Stimulated activated CD8-positive, alpha-beta memory T cell treated with anti-CD3 and anti-CD28 coated beads, Interleukin-12 subunit alpha, Interleukin-12 subunit beta, amount 100 ng/mL, for 4 hours (primary cell): ENCODE data around the gene THAP7.
A peak's percentile ranks its signal among the peaks of the same experiment; 100 is the strongest.

Source experiments
- DNase-seq: peaks from one replicate; pipeline ENCODE4 v3.0.0-alpha.2; 2020; ENCODE audit warnings: low read depth

THAP7 gene

DNA sequence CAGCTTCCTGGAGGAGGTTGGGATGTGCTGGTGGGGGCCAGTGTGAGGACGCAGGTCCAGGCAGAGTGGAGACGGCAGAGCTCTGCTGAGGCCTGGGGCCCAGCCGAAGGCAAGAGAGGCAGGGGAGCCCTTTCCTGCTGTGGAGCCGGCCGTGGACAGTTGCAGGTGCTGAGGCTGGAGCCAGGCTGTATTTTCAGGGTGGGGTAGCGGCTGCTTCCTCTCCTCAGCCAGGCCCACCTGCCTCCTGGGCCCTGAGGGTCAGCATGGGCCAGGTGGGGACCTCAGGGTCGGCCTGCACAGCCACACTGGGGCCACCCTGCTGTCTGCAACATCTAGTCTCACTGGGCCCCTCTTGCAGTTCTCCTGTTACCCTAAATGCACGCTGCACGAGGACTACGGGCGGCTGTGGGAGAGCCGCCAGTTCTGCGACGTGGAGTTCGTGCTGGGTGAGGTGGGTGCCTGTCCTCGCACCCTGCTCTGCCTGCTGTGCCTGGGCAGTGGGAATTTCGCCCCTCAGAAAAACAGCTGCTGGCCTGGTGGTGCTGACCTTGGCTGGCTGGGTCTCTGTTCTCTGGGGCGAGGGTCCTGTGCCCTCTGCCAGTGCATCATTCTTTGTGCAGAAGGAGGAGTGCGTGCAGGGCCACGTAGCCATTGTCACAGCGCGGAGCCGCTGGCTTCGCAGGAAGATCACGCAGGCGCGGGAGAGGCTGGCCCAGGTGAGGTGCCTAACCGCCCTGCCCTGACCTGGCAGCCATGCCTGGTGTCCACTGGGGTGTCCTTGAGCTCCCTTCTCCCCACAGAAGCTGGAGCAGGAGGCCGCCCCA is 8.4 kb downstream of the THAP7 start:
- no peak for DNase-seq

DNA sequence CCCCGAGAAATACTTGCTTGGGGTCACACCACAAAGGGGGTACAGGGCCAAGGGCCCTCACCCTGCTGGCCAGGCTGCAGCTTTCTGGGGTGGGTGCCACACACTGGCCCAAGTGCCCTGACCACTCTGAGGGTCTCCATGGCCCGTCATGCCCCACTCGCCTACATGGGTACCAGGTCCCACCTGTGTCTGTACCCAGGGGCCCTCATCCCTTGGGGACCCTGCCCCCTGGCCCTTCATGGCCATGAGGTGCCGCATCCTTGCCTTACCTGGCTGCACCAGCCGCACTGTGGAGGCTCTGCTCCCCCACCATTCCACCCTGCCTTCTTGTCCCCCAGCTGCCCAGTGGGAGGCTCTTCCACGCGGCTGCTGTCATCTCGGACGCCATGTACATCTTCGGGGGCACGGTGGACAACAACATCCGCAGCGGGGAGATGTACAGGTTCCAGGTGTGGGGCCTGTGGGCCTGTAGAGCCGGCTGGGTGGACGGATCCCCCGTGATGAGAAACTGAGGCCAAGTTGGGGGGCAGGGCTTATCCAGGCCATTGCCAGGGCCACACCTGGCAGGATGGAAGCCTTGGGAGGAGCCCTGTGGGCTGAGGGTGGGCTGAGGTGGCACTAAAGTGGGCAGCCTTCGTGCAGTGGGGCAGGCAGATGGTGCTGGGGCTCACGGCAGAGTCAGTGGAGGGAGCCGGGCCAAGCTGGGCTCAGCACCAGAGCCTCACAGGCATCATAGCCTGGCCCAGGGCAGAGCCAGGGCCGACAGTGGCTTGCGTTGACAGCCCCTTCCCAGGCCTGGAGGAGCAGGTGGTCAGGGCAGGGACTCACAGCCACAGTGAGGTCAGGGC is 9.2 kb downstream of the THAP7 start:
- DNase-seq: no peak

DNA sequence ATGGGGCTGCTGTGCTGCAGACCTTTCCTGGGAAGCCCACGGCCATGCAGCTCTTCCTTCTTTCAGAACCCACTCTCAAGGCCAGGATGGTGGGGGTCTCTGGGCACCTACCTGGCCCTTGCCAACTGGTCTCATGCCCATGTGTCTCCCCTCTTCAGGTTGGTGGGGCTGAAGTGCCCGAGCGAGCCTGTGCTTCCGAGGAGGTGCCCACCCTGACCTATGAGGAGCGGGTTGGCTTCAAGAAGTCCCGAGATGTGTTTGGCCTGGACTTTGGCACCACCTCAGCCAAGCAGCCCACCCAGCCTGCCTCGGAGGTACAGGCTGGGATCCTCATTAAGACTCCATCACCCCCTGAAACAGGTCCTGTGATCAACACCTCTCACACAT is 9.9 kb downstream of the THAP7 start:
- no peak for DNase-seq

DNA sequence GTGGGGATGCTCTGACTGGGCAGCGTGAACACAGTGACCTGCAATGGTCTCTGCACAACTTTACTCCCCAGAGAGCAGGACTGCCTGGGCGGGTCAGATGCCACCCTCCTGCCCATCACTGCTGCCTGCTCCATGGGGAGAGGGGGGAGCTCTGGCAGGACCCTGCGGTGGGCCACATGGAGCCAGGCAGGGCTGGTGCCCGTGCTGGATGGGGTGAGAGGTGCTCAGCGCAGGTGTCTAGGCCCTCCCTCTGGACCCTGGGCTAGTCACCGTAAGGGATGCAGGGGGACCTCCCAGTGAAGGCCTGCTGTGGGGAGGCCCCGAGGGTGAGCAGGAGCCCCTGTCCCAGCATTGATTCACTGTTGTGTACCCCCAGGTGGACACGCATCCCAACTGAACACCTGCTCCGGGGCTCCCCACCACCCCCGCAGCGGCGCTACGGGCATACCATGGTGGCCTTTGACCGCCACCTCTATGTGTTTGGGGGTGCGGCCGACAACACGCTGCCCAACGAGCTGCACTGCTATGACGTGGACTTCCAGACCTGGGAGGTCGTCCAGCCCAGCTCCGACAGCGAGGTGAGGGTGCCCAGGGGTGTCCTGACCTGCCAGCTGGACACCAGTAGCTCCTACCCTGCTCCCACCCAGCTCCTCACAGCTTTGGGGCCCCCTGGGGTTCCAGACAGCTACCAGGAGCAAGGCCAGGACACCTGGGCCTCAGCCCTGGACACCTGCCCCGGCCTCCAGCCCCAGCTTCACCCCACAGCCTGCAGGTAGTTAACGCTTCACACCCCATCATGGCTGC is 10.5 kb downstream of the THAP7 start:
- no peak for DNase-seq

DNA sequence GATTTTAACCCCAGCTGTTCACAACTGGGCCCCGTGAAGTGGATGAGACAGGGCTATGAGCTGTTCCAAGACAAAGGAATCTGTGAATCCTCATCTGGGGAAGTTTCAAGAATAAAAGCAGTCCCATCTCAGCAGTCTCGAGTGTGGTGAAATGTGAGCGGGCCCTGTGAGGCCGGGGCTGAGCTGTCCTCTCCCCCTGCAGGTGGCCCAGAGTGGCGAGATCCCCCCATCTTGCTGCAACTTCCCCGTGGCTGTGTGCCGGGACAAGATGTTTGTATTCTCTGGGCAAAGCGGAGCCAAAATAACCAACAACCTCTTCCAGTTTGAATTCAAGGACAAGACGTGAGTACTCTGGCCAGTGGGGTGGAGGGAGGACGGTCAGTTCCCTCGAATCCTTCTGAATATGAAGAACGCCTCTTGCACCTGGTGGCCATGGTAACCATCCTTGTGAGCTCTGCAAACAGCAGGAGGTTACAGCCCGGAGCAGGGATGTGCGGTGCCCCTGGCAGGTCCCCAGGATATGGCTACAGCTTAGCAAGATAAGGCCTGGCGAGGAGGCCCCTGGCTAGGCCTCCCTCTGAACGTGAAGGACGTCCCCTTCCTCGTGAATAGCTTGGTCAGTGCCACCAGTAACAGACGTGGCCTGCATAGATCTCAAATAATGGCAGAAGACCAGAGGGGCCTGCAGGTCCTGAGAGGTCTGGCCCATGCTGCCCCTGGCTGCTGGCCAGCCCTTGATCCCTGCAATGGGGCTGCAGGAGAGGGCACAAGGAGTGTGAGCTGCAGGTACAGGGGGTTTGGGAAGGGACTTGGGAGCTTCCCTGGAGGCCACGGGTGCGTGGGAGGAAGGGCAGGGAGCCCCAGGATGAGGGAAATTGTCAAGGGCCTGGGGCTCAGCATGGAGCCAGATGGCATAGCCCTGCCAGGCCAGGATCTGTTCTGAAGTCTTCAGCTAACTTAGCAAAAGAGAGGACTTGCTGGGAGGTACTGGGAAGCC is 11.4 kb downstream of the THAP7 start:
- no peak for DNase-seq

GRCh38 chr22:20989323-20990138 is 12.4 kb downstream of the THAP7 start:
- DNase-seq: no peak

GRCh38 chr22:20988573-20989322 is 13.2 kb downstream of the THAP7 start:
- DNase-seq: no peak

- no peak for DNase-seq
These were observed 14.5 kb downstream of the THAP7 start for GRCh38 chr22:20987375-20987774.

DNA sequence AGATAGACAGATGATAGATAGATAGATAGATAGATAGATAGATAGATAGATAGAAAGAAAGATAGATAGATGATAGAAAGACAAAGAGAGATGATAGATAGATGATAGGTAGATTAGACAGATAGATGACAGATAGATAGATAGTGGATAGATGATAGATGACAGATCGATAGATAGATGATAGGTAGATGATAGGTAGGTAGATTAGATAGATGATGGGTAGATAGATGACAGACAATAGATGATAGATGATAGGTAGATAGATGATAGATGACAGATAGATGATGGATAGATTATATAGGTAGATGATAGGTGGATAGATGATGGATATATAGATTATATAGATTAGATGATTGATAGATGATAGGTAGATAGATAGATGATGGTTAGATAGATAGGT is 15.6 kb downstream of the THAP7 start:
- DNase-seq: no peak

DNA sequence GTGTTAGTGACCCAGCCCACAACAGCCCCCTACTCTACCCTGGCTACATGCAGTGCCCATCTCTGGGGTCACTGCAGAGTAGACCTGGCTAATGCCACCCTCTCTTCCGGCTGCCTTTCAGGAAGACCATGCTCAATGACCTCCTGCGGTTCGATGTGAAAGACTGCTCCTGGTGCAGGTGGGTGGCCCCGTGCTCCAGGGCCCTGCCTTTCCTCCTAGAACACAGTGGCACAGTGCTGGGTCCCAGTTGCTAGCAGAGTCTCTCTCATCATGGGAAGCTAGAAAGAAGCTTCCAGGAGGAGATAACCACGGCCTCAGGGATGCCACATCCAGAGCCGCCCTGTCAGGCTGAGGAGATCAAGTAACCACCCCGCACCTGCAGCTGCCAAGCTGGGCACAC is 16.2 kb downstream of the THAP7 start:
- no peak for DNase-seq

- DNase-seq: no peak
These were observed 18.7 kb downstream of the THAP7 start for GRCh38 chr22:20983081-20983771.

GRCh38 chr22:20982563-20982882 is 19.4 kb downstream of the THAP7 start:
- no peak for DNase-seq

DNA sequence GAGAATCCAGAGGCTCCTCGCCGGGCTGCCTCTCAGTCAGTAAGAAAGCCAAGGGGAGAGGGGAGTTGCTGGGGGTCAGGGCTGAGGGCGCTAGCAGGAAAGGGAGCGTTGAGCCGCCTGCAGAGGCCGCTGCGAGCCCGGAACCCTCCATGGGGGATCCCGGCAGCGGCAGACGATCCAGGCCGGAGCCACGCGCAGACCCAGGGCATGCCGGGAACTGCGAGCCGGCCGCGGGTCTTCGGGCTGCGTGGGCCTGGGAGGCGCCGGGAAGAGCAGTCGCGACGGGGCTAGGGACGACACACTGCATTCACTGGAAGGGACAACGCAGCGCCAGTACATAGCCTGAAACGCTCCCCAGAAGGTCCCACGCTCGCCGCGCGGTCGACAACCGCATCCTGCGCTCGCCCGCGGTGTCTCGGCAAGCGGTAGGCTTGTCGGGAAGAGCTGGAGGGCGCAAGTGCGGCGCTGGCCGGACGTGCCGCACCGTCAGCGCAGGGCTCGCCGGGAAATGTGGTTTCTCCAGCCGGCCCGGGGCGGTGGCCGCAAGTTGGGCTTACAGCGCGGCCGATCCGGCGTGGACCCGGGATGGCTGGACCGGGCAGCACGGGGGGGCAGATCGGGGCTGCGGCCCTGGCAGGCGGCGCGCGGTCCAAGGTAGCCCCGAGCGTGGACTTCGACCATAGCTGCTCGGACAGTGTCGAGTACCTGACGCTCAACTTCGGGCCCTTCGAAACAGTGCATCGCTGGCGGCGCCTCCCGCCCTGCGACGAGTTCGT is 19.9 kb downstream of the THAP7 start, which contains the start of gene LZTR1:
LZTR1 (plus strand) TSS at position 511 of the 776 bp plus-strand sequence; CDS start at position 586, 75 bp downstream.
- peak; percentile 58 for DNase-seq

DNA sequence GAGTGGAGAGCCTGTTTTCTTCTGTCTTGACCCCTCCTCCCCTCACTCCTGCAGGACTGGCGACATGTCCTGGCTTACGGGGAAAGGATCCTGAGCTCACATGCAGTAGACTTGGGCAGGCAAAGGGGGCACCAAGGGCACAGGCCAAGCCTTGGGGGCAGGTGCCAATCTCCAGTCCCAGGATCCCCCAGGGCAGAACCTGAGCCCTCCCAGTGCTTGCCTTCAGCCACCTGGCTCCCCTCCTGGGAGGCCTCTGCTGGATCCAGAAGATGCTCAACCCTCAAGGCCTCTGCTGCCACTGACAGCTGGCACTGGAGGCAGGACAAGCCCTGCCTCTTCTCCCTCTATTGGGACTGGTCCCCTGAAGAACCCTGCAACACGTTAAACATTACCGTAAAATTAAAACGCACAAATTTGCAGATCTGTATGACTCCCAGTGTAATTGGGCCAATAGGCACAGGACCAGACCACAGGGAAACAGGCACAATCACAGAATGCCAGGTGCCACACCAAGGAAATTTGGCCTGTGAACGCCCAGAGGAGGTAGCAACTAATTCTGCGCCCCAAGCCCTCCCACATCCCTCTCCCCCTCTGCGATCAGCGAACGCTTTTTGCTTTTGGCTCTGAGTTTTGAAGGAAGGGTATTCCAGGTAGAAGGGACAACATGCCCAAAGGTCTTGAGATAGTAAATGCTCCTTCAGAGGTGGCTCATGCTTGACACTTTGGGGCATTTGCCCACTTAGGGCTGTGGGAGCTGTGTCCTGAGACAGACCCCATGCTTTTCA is 20.8 kb downstream of the THAP7 start:
- no peak for DNase-seq

DNA sequence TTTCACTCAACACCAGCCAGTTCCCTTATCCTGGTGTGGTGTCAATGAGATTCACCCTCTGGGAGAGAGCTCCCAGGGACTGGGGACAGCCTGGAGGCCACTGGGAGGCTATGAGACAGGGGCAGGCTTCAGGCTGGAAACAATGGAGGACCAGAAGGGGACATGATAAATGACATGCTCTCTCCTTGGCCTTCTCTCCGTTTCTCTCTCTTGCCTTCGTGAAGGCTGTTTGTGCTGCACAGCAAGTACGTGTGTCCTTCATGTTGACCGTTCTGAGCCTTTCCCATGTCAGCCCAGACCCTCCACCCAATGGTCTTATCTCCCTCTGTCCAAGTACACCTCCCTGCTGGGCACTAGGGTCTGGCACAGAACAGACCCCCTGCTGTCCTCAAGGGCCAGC is 21.4 kb downstream of the THAP7 start:
- DNase-seq: no peak

DNA sequence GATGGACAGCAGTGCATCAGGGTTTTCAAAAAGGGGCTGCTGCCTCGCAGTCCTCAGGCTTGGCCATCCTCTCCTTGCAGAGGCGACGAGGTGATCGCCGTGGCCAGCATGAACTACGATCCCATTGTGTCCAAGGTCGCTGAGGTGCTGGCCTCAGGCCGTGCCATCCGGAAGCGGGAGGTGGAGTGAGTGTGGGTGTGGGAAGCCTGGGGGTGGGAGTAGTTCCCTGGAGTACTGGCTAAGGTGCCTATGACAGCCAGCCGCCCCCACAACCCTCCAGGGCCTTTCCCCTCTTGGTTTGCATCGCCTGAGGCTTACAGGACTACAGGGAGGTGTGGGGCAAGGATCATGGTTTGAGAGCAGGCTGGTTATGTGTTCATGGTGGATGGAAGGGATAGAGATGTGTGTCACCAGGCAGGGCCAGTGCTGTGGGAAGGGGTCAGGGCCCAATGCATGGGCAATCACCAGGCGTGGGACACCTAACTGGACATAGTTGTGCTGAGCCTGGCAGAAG is 21.9 kb downstream of the THAP7 start:
- no peak for DNase-seq

DNA sequence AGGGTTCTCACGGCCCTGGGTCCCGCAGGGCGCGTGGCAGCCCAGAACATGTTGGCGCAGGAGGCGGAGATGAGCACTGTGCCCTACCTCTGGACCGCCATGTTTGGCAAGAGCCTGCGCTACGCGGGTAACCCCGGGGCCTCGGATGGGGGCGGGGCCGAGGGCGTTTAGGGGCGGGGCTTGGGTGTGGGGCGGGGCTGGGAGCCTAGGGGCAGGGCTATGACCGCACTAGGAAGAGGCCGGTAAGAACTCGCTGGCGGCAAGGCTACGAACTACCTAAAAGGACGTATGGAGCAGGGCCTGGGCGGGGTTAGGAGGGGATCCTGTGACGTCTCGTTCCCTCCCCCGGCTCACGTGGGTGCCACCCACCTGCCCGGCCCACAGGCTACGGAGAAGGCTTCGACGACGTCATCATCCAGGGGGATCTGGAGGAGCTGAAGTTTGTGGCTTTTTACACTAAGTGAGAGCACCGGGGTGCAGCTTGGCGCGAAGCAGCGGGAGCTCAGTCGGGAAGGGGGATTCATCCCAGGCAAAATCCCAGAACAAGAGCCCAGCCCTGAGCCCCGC is 22.6 kb downstream of the THAP7 start:
- peak; percentile 31 for DNase-seq
